ENCODE measurements around the gene ZNF488. TPM values are rescaled to one million over a fixed set of nuclear protein-coding genes. Genes with fewer than 3 reads are reported as not detected.

ZNF488 gene
- total RNA-seq, 6 experiments from 2014 or later: 0.05 to 0.07 (median 0.07) TPM; not detected in 3

DNA sequence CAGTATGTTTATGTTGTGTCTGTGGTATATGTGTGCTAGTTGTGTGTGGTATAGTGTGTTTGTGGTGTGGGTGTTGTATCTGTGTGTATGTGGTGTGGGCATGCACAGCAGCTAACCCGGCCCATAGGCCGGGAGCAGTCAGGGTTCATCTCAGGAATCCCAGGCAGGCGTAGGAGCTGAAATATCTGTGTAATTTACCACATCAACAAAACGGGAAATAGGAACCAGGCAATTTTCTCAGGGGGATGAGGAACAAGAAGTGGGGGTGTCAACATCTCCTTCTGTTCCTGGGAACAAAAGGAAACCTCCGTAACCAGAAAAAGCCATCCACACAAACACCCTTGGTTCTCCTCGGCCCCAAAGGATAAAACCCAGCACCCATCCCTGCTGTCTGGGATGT, 24.5 kb upstream of the ZNF488 start:
- Mint-ChIP-seq H3K9me3 (no peaks in the 10 kb centered on the region), H3K4me3 (no peak overlapping the region), H3K36me3 (ENCODE audit: low read depth) (no peaks in the 10 kb centered on the region), H3K27ac (no peak overlapping the region), H3K4me1 (ENCODE audit: low read depth) (peaks cover 31% of the 10 kb centered on the region), H3K27me3 (ENCODE audit: insufficient read depth) (no peaks in the 10 kb centered on the region; the same call in none of the 2 replicates)
- TF ChIP-seq, protein P1, sequence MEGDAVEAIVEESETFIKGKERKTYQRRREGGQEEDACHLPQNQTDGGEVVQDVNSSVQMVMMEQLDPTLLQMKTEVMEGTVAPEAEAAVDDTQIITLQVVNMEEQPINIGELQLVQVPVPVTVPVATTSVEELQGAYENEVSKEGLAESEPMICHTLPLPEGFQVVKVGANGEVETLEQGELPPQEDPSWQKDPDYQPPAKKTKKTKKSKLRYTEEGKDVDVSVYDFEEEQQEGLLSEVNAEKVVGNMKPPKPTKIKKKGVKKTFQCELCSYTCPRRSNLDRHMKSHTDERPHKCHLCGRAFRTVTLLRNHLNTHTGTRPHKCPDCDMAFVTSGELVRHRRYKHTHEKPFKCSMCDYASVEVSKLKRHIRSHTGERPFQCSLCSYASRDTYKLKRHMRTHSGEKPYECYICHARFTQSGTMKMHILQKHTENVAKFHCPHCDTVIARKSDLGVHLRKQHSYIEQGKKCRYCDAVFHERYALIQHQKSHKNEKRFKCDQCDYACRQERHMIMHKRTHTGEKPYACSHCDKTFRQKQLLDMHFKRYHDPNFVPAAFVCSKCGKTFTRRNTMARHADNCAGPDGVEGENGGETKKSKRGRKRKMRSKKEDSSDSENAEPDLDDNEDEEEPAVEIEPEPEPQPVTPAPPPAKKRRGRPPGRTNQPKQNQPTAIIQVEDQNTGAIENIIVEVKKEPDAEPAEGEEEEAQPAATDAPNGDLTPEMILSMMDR (IDR thresholded peaks at IDR 0.05): no peak
- no peak for DNase-seq

DNA sequence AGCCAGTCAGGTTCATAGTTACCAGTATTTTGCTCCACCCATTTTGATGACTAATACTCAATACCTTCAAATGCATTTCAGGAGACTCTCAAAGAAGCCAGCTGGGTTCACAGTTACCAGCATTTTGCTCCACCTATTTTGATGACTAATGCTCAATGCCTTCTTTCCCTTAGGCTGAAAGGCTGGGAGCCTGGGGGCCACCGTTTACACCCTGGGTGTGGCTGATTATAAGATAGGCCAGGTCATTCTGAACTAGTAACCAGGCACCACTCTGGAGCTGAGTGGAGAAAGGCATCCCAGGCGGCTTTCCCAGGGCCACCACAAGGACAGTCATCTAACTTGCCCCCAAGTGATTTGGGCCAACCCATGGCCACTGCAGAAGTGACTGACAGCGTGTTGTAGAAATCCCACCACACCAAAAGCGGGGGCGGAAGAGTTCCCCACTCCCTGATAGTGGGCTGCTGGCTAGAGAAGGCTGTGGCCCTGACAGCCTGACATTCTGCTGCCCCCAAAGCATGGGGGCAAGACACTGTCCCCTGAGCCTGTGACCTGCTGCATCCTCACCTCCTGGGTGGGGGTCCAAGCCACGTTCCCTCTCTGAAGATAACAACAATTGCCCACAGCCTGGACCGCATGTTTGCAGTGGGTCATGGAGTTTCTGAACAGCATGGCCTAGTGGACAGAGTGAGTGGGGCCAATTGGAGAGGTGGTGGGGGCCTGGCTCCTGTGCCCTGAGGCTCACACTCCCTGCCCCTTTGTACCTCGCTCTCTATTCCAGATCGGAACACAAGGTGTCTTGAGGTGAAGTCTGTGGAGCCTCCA, 23.0 kb upstream of the ZNF488 start:
- TF ChIP-seq, protein P1 (IDR thresholded peaks at IDR 0.05): no peak; the same call in 1 of the 2 replicates
- no peaks in the 10 kb centered on the region; the same call in none of the 2 replicates for H3K27me3 Mint-ChIP-seq (ENCODE audit: insufficient read depth)
- no peaks in the 10 kb centered on the region for H3K36me3 Mint-ChIP-seq (ENCODE audit: low read depth)
- H3K9me3 Mint-ChIP-seq: no peaks in the 10 kb centered on the region
- peak; percentile 88 for DNase-seq
- H3K4me1 Mint-ChIP-seq (ENCODE audit: low read depth): peaks cover 36% of the 10 kb centered on the region
- H3K4me3 Mint-ChIP-seq: peak overlapping the region; percentile 13; the same call in 1 of the 2 replicates
- H3K27ac Mint-ChIP-seq: no peak overlapping the region; the same call in 1 of the 2 replicates

DNA sequence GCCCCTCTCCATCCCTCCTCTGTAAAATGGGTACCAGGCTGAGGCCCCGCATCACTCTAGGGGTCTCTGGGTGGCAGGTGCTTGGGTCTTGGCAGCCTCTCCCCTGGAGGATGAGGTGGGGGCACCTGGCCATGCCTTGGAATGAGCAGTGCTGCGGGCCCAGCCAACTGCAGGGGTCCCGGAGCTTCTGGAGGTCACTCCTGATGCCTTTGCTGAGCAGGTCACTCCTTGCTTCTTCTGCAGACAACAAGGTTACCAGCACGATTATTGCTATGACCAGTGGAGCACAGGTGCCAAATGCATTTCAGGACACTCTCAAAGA, 22.4 kb upstream of the ZNF488 start:
- Mint-ChIP-seq H3K27me3 (ENCODE audit: insufficient read depth) (no peaks in the 10 kb centered on the region; the same call in 1 of the 2 replicates), H3K27ac (no peak overlapping the region), H3K36me3 (ENCODE audit: low read depth) (no peaks in the 10 kb centered on the region), H3K4me3 (no peak overlapping the region), H3K9me3 (no peaks in the 10 kb centered on the region), H3K4me1 (ENCODE audit: low read depth) (peaks cover 37% of the 10 kb centered on the region)
- TF ChIP-seq, protein P1 (IDR thresholded peaks at IDR 0.05): no peak
- no peak for DNase-seq

DNA sequence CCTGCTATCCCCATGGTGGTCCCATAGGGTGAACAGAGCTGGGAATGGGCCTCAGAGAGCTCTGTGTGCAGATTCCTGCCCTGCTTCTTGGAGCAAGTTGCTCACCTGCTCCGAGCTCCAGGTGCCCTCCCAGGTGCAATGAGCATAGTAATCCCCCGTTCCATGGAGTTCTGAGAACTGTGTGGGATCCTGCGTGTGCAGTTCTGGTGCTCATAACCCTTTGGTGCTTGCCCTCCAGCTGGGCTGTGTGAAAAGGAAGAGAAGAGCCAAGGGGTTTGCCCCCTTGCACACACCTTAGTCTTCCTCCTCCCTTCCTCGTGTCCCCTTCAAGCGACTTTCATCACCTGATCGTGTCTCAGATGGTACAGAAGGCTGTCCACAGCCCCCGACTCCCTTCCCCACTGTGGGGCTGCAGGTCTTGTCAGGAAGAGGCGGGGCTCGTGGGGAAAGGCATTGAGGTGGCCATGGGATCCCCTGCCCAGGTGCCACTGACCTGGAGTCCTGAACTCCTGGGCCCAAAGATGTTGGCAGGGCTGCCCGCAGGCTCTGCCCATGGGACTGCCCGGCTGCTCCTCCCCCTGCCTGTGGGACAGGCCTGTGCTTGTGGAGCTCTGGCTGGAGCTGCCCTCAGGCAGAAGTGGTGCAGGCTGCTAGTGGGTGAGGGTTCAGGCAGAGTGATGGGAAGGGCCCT, 21.9 kb upstream of the ZNF488 start:
- no peaks in the 10 kb centered on the region for H3K9me3 Mint-ChIP-seq
- TF ChIP-seq, protein P1 (IDR thresholded peaks at IDR 0.05): no peak
- H3K27me3 Mint-ChIP-seq (ENCODE audit: insufficient read depth): no peaks in the 10 kb centered on the region; the same call in 1 of the 2 replicates
- H3K36me3 Mint-ChIP-seq (ENCODE audit: low read depth): no peaks in the 10 kb centered on the region
- DNase-seq: no peak
- peaks cover 37% of the 10 kb centered on the region for H3K4me1 Mint-ChIP-seq (ENCODE audit: low read depth)
- H3K4me3 Mint-ChIP-seq: no peak overlapping the region
- H3K27ac Mint-ChIP-seq: no peak overlapping the region

DNA sequence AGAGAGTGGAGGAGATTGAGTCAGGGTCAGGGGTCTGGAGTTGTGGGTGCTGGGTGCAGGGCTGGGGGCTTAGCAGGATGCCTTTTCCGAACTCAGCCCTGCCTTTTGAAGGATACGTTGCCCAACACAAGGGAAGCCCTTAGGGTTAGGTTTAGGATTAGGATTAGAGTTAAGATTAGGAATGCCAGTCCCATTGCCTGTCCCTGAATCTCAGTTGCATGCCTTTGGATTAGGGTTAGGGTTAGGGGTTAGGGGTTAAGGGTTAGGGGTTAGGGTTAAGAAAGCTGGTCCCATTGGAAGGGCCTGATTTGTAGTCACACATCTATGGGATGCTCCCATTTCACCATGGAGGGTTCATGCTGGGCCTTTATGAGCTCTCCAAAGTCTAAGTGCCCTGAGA, 20.8 kb upstream of the ZNF488 start:
- Mint-ChIP-seq H3K4me3 (no peak overlapping the region), H3K9me3 (no peaks in the 10 kb centered on the region), H3K4me1 (ENCODE audit: low read depth) (peaks cover 37% of the 10 kb centered on the region), H3K27ac (no peak overlapping the region), H3K36me3 (ENCODE audit: low read depth) (no peaks in the 10 kb centered on the region), H3K27me3 (ENCODE audit: insufficient read depth) (no peaks in the 10 kb centered on the region; the same call in 1 of the 2 replicates)
- TF ChIP-seq, protein P1 (IDR thresholded peaks at IDR 0.05): no peak
- DNase-seq: no peak
